HG02973 (cell line): ENCODE measurements around the gene MIP.
"Not testable (repeated sequence)": the region's sequence is repeated elsewhere in the genome, so short reads cannot be mapped to it uniquely, and the experiment has no call there.

Experiments used
- ATAC-seq: cut with Tn5 transposase; IDR thresholded peaks from one replicate; pipeline ENCODE4 v1.9.1; 2021; ENCODE audit warnings: moderate library complexity; ENCODE audit not compliant: unreplicated experiment

The MIP gene

GRCh38 chr12:56454557-56454956 lies at the start of gene MIP:
Gene MIP, minus strand, starts transcription at chr12:56454657. Its CDS starts 44 bp downstream, at chr12:56454613.
- no peak for ATAC-seq

GRCh38 chr12:56499879-56500278 lies 45.4 kb upstream of the MIP start:
- not testable (repeated sequence) for ATAC-seq

- ATAC-seq, result not testable (repeated sequence)
Measured at GRCh38 chr12:56499452-56499851, 45.0 kb upstream of the MIP start.

- ATAC-seq, result not testable (repeated sequence)
Measured at GRCh38 chr12:56498126-56498902, 43.9 kb upstream of the MIP start.

GRCh38 chr12:56496704-56497103 lies 42.2 kb upstream of the MIP start:
- ATAC-seq, result not testable (repeated sequence)

- ATAC-seq, result not testable (repeated sequence)
Measured at GRCh38 chr12:56494481-56494880, 40.0 kb upstream of the MIP start.

GRCh38 chr12:56494106-56494415 lies 39.6 kb upstream of the MIP start:
- not testable (repeated sequence) for ATAC-seq

- ATAC-seq, result not testable (repeated sequence)
Measured at GRCh38 chr12:56493409-56494105, 39.1 kb upstream of the MIP start.

- no peak for ATAC-seq
Measured at GRCh38 chr12:56490360-56490759, 35.9 kb upstream of the MIP start.

- ATAC-seq, result peak; percentile 84
Measured at GRCh38 chr12:56488041-56488955, 33.8 kb upstream of the MIP start, which contains the start of gene GLS2. Gene GLS2, minus strand, starts transcription at chr12:56488161. Its CDS starts 43 bp downstream, at chr12:56488118.

- ATAC-seq, result peak; percentile 30
Measured at GRCh38 chr12:56487448-56488040, 33.1 kb upstream of the MIP start.

GRCh38 chr12:56486694-56487093 lies 32.2 kb upstream of the MIP start:
- ATAC-seq, result no peak

- no peak for ATAC-seq
Measured at GRCh38 chr12:56484566-56484965, 30.1 kb upstream of the MIP start.

GRCh38 chr12:56479625-56480024 lies 25.2 kb upstream of the MIP start:
- no peak for ATAC-seq

- no peak for ATAC-seq
Measured at GRCh38 chr12:56477521-56478225, 23.2 kb upstream of the MIP start.

GRCh38 chr12:56476972-56477432 lies 22.5 kb upstream of the MIP start:
- ATAC-seq, result no peak

- ATAC-seq, result no peak
Measured at GRCh38 chr12:56476143-56476542, 21.7 kb upstream of the MIP start.

- no peak for ATAC-seq
Measured at GRCh38 chr12:56474389-56474788, 19.9 kb upstream of the MIP start.

GRCh38 chr12:56469007-56469930 lies 14.8 kb upstream of the MIP start:
- ATAC-seq, result no peak
